PC-3 (cell line): Measurements from ENCODE around the gene EVL. TPM values are rescaled to one million over a fixed set of nuclear protein-coding genes. Genes with fewer than 3 reads are reported as not detected.
"Not testable (repeated sequence)": the region's sequence is repeated elsewhere in the genome, so short reads cannot be mapped to it uniquely, and the experiment has no call there.

Experiments
- ATAC-seq: fragments of 200-7000 bp; cut with Tn5 transposase; 2 replicates; pipeline ENCODE4 v1.9.1; 2020; ENCODE audit warnings: mild to moderate bottlenecking, moderate library complexity
- BruUV-seq: library from RNA; stranded (reverse); fragments of 400-500 nt; replicated peaks from 2 replicates; lab custom pipeline; 2021; lab: Mats Ljungman, UMichigan
- CTCF ChIA-PET: fragments of 300-600 bp; sonication (Branson Sonifier 250); formaldehyde crosslinking; loops from one replicate; lab custom pipeline; 2022; ENCODE audit warnings: antibody characterized with exemption; lab: Charles Lee
- POLR2A ChIA-PET: fragments of 300-600 bp; sonication (Branson Sonifier 250); formaldehyde crosslinking; loops from one replicate; lab custom pipeline; 2022; ENCODE audit warnings: antibody characterized with exemption; ENCODE audit not compliant: unreplicated experiment; lab: Charles Lee
- DNase-seq: peaks from one replicate; pipeline ENCODE4 v3.0.0-alpha.2; 2015
- H2AFZ ChIP-seq: fragments of 300-600 bp; sonication (generic); 2 replicates; pipeline ENCODE4 v1.6.0; 2016; ENCODE audit warnings: antibody characterized with exemption, low read length
- H3F3A ChIP-seq: fragments of 300-600 bp; sonication (generic); one replicate; pipeline ENCODE4 v1.6.0; 2017; ENCODE audit warnings: antibody characterized with exemption, low read length, control low read depth, mild to moderate bottlenecking; ENCODE audit not compliant: unreplicated experiment
- H3K27ac ChIP-seq: fragments of 300-600 bp; sonication (generic); 2 replicates; pipeline ENCODE4 v1.5.1; 2016; ENCODE audit warnings: mild to moderate bottlenecking, low read length
- H3K27me3 ChIP-seq: fragments of 300-600 bp; sonication (generic); 2 replicates; pipeline ENCODE4 v1.6.1; 2016; ENCODE audit warnings: low read length, mixed read lengths
- H3K36me3 ChIP-seq: fragments of 300-600 bp; sonication (generic); 2 replicates; pipeline ENCODE4 v1.6.1; 2016; ENCODE audit warnings: low read depth, mixed run types, low read length, mixed read lengths
- H3K4me1 ChIP-seq: fragments of 300-600 bp; sonication (generic); 2 replicates; pipeline ENCODE4 v1.5.1; 2016; ENCODE audit warnings: low read length; ENCODE audit not compliant: insufficient read depth
- H3K4me2 ChIP-seq: fragments of 300-600 bp; sonication (generic); 2 replicates; pipeline ENCODE4 v1.6.0; 2016; ENCODE audit warnings: low read length
- H3K4me3 ChIP-seq: fragments of 300-600 bp; sonication (generic); 2 replicates; pipeline ENCODE4 v1.5.1; 2016; ENCODE audit warnings: mild to moderate bottlenecking, low read length, mixed read lengths
- H3K79me2 ChIP-seq: fragments of 300-600 bp; sonication (generic); 2 replicates; pipeline ENCODE4 v1.6.1; 2017; ENCODE audit warnings: low read length, mixed read lengths
- H3K9ac ChIP-seq: fragments of 300-600 bp; sonication (generic); 2 replicates; pipeline ENCODE4 v1.6.0; 2016; ENCODE audit warnings: mild to moderate bottlenecking, low read length
- H3K9me2 ChIP-seq: fragments of 300-600 bp; sonication (generic); replicated peaks from 2 replicates; pipeline ENCODE4 v1.6.1; 2016; ENCODE audit warnings: mixed run types, low read length, mixed read lengths
- H3K9me3 ChIP-seq: fragments of 300-600 bp; sonication (generic); 2 replicates; pipeline ENCODE4 v1.6.1; 2016; ENCODE audit warnings: low read length, mixed read lengths
- H4K20me1 ChIP-seq: fragments of 300-600 bp; sonication (generic); 2 replicates; pipeline ENCODE4 v1.6.1; 2016; ENCODE audit warnings: low read length, mixed read lengths
- EZH2 ChIP-seq: fragments of 300-600 bp; sonication (generic); IDR thresholded peaks from one replicate; pipeline ENCODE4 v1.6.1; 2017; ENCODE audit warnings: antibody characterized with exemption, mild to moderate bottlenecking, low read length; ENCODE audit not compliant: unreplicated experiment
- EZH2phosphoT487 ChIP-seq: fragments of 300-600 bp; sonication (generic); IDR thresholded peaks from 2 replicates; pipeline ENCODE4 v1.6.1; 2018; ENCODE audit warnings: mild to moderate bottlenecking, antibody characterized with exemption, low read length, borderline replicate concordance
- intact Hi-C: fragments of 100-400 bp; cut with micrococcal nuclease; formaldehyde crosslinking; loops from 2 replicates; pipeline ENCODE4 v1.9.0; 2023
- total RNA-seq: library from RNA; depleted of rRNA; stranded (reverse); fragments of >200 nt; gene quantifications from 2 replicates; pipeline ENCODE4 v1.2.3, GENCODE V29; 2014
- TF ChIP-seq, protein P1 (sequence below): fragments of 300-600 bp; sonication (generic); conservative IDR thresholded peaks from 2 replicates; pipeline ENCODE4 v1.5.1; 2017; ENCODE audit warnings: antibody characterized with exemption, low read depth, mild to moderate bottlenecking, low read length

Gene EVL
- total RNA-seq, 1 experiment from 2014 or later, result 26.5 TPM

DNA sequence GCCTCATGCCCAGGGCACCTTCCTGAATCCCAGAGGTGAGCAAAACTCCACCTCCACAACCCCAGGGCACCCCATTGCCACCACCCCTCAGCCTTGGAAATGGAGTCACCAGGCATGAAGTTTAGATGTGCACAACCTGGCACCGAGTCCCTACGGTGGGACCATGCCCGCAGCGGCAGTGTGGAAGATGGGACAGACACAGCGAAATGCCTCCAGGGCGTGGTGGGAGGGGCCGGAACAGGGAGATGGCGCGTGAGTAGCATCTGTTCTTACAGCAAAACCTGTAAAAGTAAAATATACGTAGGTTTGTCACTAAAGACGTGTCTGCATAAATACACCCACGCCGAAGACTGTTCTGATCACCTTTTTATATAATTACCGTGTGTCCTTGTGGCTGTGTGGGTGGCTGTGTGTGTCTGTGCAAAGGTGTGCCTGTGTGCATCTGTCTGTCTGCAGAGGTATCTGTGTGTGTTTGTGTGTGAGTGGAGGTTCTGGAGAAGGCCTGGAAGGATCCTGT, 111.6 kb downstream of the EVL start:
- no peaks in the 10 kb centered on the region for H4K20me1 ChIP-seq
- H3K9me2 ChIP-seq, result no peaks in the 10 kb centered on the region
- POLR2A ChIA-PET, result no interaction called here
- no peaks in the 10 kb centered on the region for H3K4me1 ChIP-seq
- TF ChIP-seq, protein P1, sequence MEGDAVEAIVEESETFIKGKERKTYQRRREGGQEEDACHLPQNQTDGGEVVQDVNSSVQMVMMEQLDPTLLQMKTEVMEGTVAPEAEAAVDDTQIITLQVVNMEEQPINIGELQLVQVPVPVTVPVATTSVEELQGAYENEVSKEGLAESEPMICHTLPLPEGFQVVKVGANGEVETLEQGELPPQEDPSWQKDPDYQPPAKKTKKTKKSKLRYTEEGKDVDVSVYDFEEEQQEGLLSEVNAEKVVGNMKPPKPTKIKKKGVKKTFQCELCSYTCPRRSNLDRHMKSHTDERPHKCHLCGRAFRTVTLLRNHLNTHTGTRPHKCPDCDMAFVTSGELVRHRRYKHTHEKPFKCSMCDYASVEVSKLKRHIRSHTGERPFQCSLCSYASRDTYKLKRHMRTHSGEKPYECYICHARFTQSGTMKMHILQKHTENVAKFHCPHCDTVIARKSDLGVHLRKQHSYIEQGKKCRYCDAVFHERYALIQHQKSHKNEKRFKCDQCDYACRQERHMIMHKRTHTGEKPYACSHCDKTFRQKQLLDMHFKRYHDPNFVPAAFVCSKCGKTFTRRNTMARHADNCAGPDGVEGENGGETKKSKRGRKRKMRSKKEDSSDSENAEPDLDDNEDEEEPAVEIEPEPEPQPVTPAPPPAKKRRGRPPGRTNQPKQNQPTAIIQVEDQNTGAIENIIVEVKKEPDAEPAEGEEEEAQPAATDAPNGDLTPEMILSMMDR, result no peak
- TF ChIP-seq EZH2 (no peak), EZH2phosphoT487 (no peak)
- ATAC-seq (no peak), DNase-seq (no peak)
- intact Hi-C loops, result no loop called here
- H3K27me3 ChIP-seq, result no peaks in the 10 kb centered on the region
- H3K36me3 ChIP-seq, result no peaks in the 10 kb centered on the region
- H3F3A ChIP-seq, result no peaks in the 10 kb centered on the region
- H3K9ac ChIP-seq, result no peak overlapping the region
- CTCF ChIA-PET, result no interaction called here
- no peak overlapping the region for H3K4me2 ChIP-seq
- no peaks in the 10 kb centered on the region for H3K79me2 ChIP-seq
- no peaks in the 10 kb centered on the region for H3K9me3 ChIP-seq
- BruUV-seq, result no TSS peak
- H2AFZ ChIP-seq, result no peak overlapping the region
- no peak overlapping the region for H3K27ac ChIP-seq
- no peak overlapping the region for H3K4me3 ChIP-seq

DNA sequence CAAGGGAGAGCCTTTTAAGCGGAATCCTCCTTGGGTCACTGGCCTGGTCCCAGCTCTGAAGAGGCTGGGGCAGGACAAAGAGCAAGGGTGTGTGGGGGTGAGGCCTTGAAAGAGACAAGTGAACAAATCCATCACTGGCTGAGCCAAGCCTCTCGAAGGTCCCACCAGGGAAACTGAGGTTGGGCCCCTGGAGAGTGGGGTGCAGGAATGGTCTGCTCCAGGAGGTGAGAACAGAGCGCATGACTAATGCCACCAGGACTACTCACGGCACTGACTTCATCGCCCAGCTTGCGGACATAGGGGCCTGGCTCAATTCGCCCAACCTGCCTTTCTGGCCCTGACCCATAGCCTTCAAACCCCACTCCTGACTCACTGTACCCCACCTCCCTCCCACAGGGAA, 113.5 kb downstream of the EVL start:
- Histone ChIP-seq H2AFZ (no peak overlapping the region), H3F3A (no peaks in the 10 kb centered on the region), H3K36me3 (no peaks in the 10 kb centered on the region), H3K27ac (no peak overlapping the region), H3K4me3 (no peak overlapping the region), H3K27me3 (no peaks in the 10 kb centered on the region), H3K4me1 (no peaks in the 10 kb centered on the region), H3K9me3 (no peaks in the 10 kb centered on the region), H4K20me1 (no peaks in the 10 kb centered on the region), H3K9ac (no peak overlapping the region), H3K9me2 (no peaks in the 10 kb centered on the region), H3K4me2 (no peak overlapping the region), H3K79me2 (no peaks in the 10 kb centered on the region)
- DNase-seq (no peak), ATAC-seq (no peak)
- BruUV-seq, result no TSS peak
- ChIA-PET POLR2A (no interaction called here), CTCF (no interaction called here)
- intact Hi-C loops, result no loop called here
- TF ChIP-seq, protein P1, result no peak
- no peak for TF ChIP-seq EZH2

DNA sequence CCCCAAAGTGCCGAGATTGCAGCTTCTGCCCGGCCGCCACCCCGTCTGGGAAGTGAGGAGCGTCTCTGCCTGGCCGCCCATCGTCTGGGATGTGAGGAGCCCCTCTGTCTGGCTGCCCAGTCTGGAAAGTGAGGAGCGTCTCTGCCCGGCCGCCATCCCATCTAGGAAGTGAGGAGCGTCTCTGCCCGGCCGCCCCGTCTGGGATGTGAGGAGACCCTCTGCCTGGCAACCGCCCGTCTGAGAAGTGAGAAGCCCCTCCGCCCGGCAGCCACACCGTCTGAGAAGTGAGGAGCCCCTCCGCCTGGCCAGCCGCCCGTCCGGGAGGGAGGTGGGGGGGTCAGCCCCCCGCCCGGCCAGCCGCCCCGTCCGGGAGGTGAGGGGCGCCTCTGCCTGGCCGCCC, 115.4 kb downstream of the EVL start:
- H3K27ac ChIP-seq, result not testable (repeated sequence)

DNA sequence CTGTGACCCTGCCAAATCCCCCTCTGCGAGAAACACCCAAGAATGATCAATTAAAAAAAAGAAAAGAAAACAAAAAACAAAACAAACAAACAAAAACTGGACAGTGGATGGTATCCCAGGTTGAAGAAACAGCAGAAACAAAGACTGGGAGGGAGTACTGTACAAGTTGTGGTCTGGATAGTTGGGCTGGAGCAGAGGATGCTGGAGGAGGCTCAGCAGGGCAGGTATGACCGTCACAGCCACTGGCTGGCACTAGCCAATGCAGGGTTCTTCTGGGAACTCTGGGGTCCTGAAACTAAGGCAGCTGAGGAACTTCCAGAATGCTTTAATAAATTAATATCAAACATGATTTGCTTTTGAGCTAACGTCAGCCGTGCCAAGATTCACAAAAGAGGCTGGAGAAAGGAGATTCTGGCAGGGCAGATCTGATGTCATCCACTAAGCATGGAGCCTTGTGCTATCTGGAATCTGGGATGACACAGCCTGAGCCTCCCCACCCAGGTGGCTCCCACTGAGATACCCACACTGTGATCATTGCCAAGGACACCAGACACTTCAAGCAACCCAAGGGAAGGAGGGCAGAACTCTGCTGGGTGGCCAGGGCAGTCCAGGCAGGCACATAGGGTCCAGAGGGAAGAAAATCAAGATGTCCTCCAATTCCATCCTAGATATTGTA, 116.8 kb downstream of the EVL start:
- ATAC-seq, POLR2A ChIA-PET: not testable (repeated sequence)

More for the DNA sequence above, 115.4 kb downstream of the EVL start:
- ATAC-seq, H3K79me2 ChIP-seq, H3K27me3 ChIP-seq, H3F3A ChIP-seq, H2AFZ ChIP-seq, DNase-seq, intact Hi-C loops, H3K9me2 ChIP-seq, H3K9ac ChIP-seq, BruUV-seq, H3K9me3 ChIP-seq, H4K20me1 ChIP-seq, H3K4me3 ChIP-seq, CTCF ChIA-PET, H3K4me2 ChIP-seq, H3K36me3 ChIP-seq, H3K4me1 ChIP-seq, POLR2A ChIA-PET: not testable (repeated sequence)

More for the DNA sequence above, 116.8 kb downstream of the EVL start:
- H3F3A ChIP-seq, H3K4me3 ChIP-seq, H2AFZ ChIP-seq, H4K20me1 ChIP-seq, H3K27ac ChIP-seq, H3K79me2 ChIP-seq, CTCF ChIA-PET, H3K4me2 ChIP-seq, intact Hi-C loops, H3K4me1 ChIP-seq, H3K27me3 ChIP-seq, H3K9ac ChIP-seq, H3K36me3 ChIP-seq, BruUV-seq, H3K9me3 ChIP-seq, DNase-seq, H3K9me2 ChIP-seq: not testable (repeated sequence)
